Right cardiac atrium (tissue), 5 donors: ENCODE data around the gene ITLN1. TPM values are rescaled to one million over a fixed set of nuclear protein-coding genes. Genes with fewer than 3 reads are reported as not detected.

Experiments used
- ATAC-seq, 2 donors: fragments of 200-7000 bp; cut with Tn5 transposase; one replicate each; pipeline versions ENCODE4 v1.8.0 to v1.9.1; 2020; ENCODE audit warnings: moderate library complexity in 2 of 2, mild to moderate bottlenecking in 1 of 2
- DNase-seq, 3 donors: peaks; one replicate each; pipeline ENCODE4 v3.0.0-alpha.2; 2020
- H3K27ac ChIP-seq: one replicate; pipeline ENCODE4 v1.5.1; 2013; ENCODE audit warnings: mild to moderate bottlenecking, low read length, control low read depth, moderate library complexity
- H3K27me3 ChIP-seq: one replicate; pipeline ENCODE4 v1.6.1; 2013; ENCODE audit not compliant: control insufficient read depth, insufficient read depth
- H3K4me1 ChIP-seq: one replicate; pipeline ENCODE4 v1.6.1; 2013; ENCODE audit warnings: low read length; ENCODE audit not compliant: control insufficient read depth, insufficient read depth
- H3K4me3 ChIP-seq: one replicate; pipeline ENCODE4 v1.5.1; 2013; ENCODE audit warnings: low read length, control low read depth
- H3K9me3 ChIP-seq: one replicate; pipeline ENCODE4 v1.6.1; 2013; ENCODE audit warnings: low read length; ENCODE audit not compliant: control insufficient read depth
- WGBS: extraction: QIAGEN DNeasy Blood & Tissue Kit; methylation state at CpG from one replicate; pipeline ENCODE4 v1.1.7; 2013; 5-methylcytosine and 5-hydroxymethylcytosine counted together
- intact Hi-C, 4 donors: fragments of 100-400 bp; cut with DNase I; formaldehyde crosslinking; loops; one replicate each; pipeline versions ENCODE4 v1.11.0 to v1.14.0; 2022 to 2023
- polyA plus RNA-seq: library from polyadenylated mRNA; stranded (reverse); fragments of 200-250 nt; gene quantifications from one replicate; pipeline ENCODE4 v1.2.3, GENCODE V29; 2013
- total RNA-seq, 4 donors: library from RNA; stranded (reverse); fragmentation: NEBNext Ultra II Directional; extraction: Animal tissue kit (Norgen Biotek cat#: 25700); gene quantifications; one replicate each; pipeline ENCODE4 v1.2.1, GENCODE V29; 2021
- donor health status: healthy with polysubstance abuse.
- donor health status: DM: no; HTN: yes; CAD: no.
- donor health status: DM: no; HTN: no; CAD: no.
- donor health status: DM: no; HTN: yes; CAD: no; lungs with severe emphysema.
- donor health status: DM: yes; HTN: yes; CAD: no.

Gene ITLN1
- total and polyA plus RNA-seq, 5 donors, result 3.0 to 30.0 (median 18.7) TPM

GRCh38 chr1:160837558-160838205 is 47.3 kb downstream of the ITLN1 start:
- Histone ChIP-seq H3K4me3 (no peak overlapping the region), H3K27me3 (no peaks in the 10 kb centered on the region), H3K27ac (no peak overlapping the region), H3K9me3 (no peaks in the 10 kb centered on the region), H3K4me1 (peaks cover 4% of the 10 kb centered on the region)
- WGBS, result 53% methylated on average over 9 of the region's 9 CpGs
- intact Hi-C loops, result loop anchor here (5.0 to 10.0 kb wide), 3 partner anchors 115 to 257 kb away; partner anchors contain the start of genes ITLN2 (in 4 of the 4) and KLHDC9 (in 1 of the 4)
- ATAC-seq (peak; percentile 48 to 62), DNase-seq (peak; percentile 14 to 83 (median 67))

GRCh38 chr1:160836981-160837557 is 47.9 kb downstream of the ITLN1 start:
- no peak overlapping the region for H3K27ac ChIP-seq
- 47% methylated on average over 4 of the region's 4 CpGs for WGBS
- no peaks in the 10 kb centered on the region for H3K9me3 ChIP-seq
- H3K4me3 ChIP-seq, result no peak overlapping the region
- peak in 1 of 2 donors; percentile 33 for ATAC-seq
- H3K4me1 ChIP-seq, result peaks cover 4% of the 10 kb centered on the region
- H3K27me3 ChIP-seq, result no peaks in the 10 kb centered on the region
- no peak for DNase-seq
- intact Hi-C loops, result loop anchor here (5.0 to 10.0 kb wide), 3 partner anchors 115 to 258 kb away; partner anchors contain the start of genes ITLN2 (in 4 of the 4) and KLHDC9 (in 1 of the 4)

- no peaks in the 10 kb centered on the region for H3K9me3 ChIP-seq
- ATAC-seq, result no peak
- WGBS, result 46% methylated on average over 3 of the region's 3 CpGs
- intact Hi-C loops, result loop anchor here (5.0 to 10.0 kb wide), 3 partner anchors 116 to 258 kb away; partner anchors contain the start of genes ITLN2 (in 4 of the 4) and KLHDC9 (in 1 of the 4)
- no peaks in the 10 kb centered on the region for H3K27me3 ChIP-seq
- DNase-seq, result no peak
- H3K4me1 ChIP-seq, result peaks cover 4% of the 10 kb centered on the region
- H3K4me3 ChIP-seq, result no peak overlapping the region
- no peak overlapping the region for H3K27ac ChIP-seq
Measured at GRCh38 chr1:160836561-160836960, 48.4 kb downstream of the ITLN1 start.

- no peaks in the 10 kb centered on the region for H3K27me3 ChIP-seq
- H3K27ac ChIP-seq, result no peak overlapping the region
- H3K4me1 ChIP-seq, result peaks cover 4% of the 10 kb centered on the region
- no peak overlapping the region for H3K4me3 ChIP-seq
- H3K9me3 ChIP-seq, result no peaks in the 10 kb centered on the region
- intact Hi-C loops, result loop anchor here (5.0 to 10.0 kb wide), 3 partner anchors 117 to 259 kb away; partner anchors contain the start of genes ITLN2 (in 4 of the 4) and KLHDC9 (in 1 of the 4)
- ATAC-seq, result no peak
- no peak for DNase-seq
- WGBS, result 75% methylated on average over 3 of the region's 3 CpGs
Measured at GRCh38 chr1:160835751-160836150, 49.2 kb downstream of the ITLN1 start.

GRCh38 chr1:160834945-160835565 is 49.9 kb downstream of the ITLN1 start:
- intact Hi-C loops, result loop anchor here (5.0 to 10.0 kb wide), 3 partner anchors 117 to 260 kb away; partner anchors contain the start of genes ITLN2 (in 4 of the 4) and KLHDC9 (in 1 of the 4)
- DNase-seq (no peak), ATAC-seq (no peak)
- Histone ChIP-seq H3K27ac (no peak overlapping the region), H3K4me3 (no peak overlapping the region), H3K9me3 (no peaks in the 10 kb centered on the region), H3K4me1 (peaks cover 4% of the 10 kb centered on the region), H3K27me3 (no peaks in the 10 kb centered on the region)
- WGBS, result 85% methylated on average over 3 of the region's 3 CpGs

- DNase-seq, result peak; percentile 51 to 86 (median 73)
- no peaks in the 10 kb centered on the region for H3K9me3 ChIP-seq
- peak; percentile 38 to 67 for ATAC-seq
- H3K4me3 ChIP-seq, result no peak overlapping the region
- whole genome bisulfite sequencing, result 60% methylated on average over 8 of the region's 8 CpGs
- no peak overlapping the region for H3K27ac ChIP-seq
- H3K4me1 ChIP-seq, result no peaks in the 10 kb centered on the region
- intact Hi-C loops, result loop anchor here in 3 of 4 donors (10.0 kb wide), 2 partner anchors 124 to 264 kb away; partner anchors contain the start of genes ITLN2 (in 2 of the 3) and KLHDC9 (in 1 of the 3)
- no peaks in the 10 kb centered on the region for H3K27me3 ChIP-seq
Measured at GRCh38 chr1:160830321-160831153, 54.4 kb downstream of the ITLN1 start.

- Histone ChIP-seq H3K4me1 (no peaks in the 10 kb centered on the region), H3K27ac (no peak overlapping the region), H3K4me3 (no peak overlapping the region), H3K9me3 (no peaks in the 10 kb centered on the region), H3K27me3 (no peaks in the 10 kb centered on the region)
- ATAC-seq (peak in 1 of 2 donors; percentile 28), DNase-seq (no peak)
- WGBS, result 93% methylated on average over 1 of the region's 1 CpG
- intact Hi-C loops, result loop anchor here in 3 of 4 donors (10.0 kb wide), 2 partner anchors 125 to 265 kb away; partner anchors contain the start of genes ITLN2 (in 2 of the 3) and KLHDC9 (in 1 of the 3)
Measured at GRCh38 chr1:160829766-160830165, 55.2 kb downstream of the ITLN1 start.

- H3K4me3 ChIP-seq, result no peak overlapping the region
- intact Hi-C loops, result no loop called here
- WGBS, result 85% methylated on average over 2 of the region's 2 CpGs
- DNase-seq, result peak in 2 of 3 donors; percentile 27 to 54
- no peaks in the 10 kb centered on the region for H3K9me3 ChIP-seq
- no peaks in the 10 kb centered on the region for H3K27me3 ChIP-seq
- H3K4me1 ChIP-seq, result no peaks in the 10 kb centered on the region
- ATAC-seq, result no peak
- no peak overlapping the region for H3K27ac ChIP-seq
Measured at GRCh38 chr1:160827418-160827817, 57.6 kb downstream of the ITLN1 start.

GRCh38 chr1:160826546-160826945 is 58.4 kb downstream of the ITLN1 start:
- Histone ChIP-seq H3K27me3 (no peaks in the 10 kb centered on the region), H3K27ac (no peak overlapping the region), H3K9me3 (no peaks in the 10 kb centered on the region), H3K4me3 (no peak overlapping the region), H3K4me1 (no peaks in the 10 kb centered on the region)
- ATAC-seq (no peak), DNase-seq (no peak)
- WGBS, result 90% methylated on average over 1 of the region's 1 CpG
- intact Hi-C loops, result no loop called here
